Fibroblast of skin of abdomen (primary cell): ENCODE measurements around the gene RPA4. TPM values are rescaled to one million over a fixed set of nuclear protein-coding genes. Genes with fewer than 3 reads are reported as not detected.
A peak's percentile ranks its signal among the peaks of the same experiment; 100 is the strongest.
"Not testable (repeated sequence)": the region's sequence is repeated elsewhere in the genome, so short reads cannot be mapped to it uniquely, and the experiment has no call there.

ENCODE experiments used
- DNase-seq: peaks from one replicate; pipeline ENCODE4 v3.0.0-alpha.2; 2013
- polyA plus RNA-seq, 2 experiments: library from polyadenylated mRNA; unstranded; fragments of 120-200 nt; gene quantifications; one replicate each; pipeline ENCODE4 v1.2.1, GENCODE V29; 2013; ENCODE audit not compliant: insufficient read length in 2 of 2

The RPA4 gene, protein sequence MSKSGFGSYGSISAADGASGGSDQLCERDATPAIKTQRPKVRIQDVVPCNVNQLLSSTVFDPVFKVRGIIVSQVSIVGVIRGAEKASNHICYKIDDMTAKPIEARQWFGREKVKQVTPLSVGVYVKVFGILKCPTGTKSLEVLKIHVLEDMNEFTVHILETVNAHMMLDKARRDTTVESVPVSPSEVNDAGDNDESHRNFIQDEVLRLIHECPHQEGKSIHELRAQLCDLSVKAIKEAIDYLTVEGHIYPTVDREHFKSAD
- not detected for polyA plus RNA-seq (2013, experiment 1 of 2; ENCODE audit: insufficient read length)
- 0.07 TPM for polyA plus RNA-seq (2013, experiment 2 of 2; ENCODE audit: insufficient read length)

DNA sequence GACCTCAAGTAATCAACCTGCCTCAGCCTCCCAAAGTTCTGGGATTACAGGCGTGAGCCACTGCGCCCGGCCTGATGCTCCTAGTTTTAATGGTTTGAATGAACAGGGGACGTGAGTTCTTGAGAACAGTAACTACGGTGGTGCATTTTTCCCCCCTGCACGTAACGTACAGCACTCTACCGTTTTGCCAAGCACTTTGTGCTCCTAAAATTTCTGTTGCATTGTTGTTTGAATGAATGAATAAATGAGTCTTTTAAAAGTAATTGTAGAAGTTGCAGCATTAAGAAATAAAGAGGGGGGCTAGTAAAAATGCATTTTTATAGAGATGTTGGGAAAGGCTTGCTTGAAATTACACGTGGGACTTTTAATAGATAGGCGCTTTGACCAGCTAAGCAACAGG lies at the start of gene RPA4:
Gene RPA4, plus strand, starts transcription at position 301 of the 400 bp plus-strand sequence. CDS start 403 bp downstream, outside the sequence.
- no peak for DNase-seq

DNA sequence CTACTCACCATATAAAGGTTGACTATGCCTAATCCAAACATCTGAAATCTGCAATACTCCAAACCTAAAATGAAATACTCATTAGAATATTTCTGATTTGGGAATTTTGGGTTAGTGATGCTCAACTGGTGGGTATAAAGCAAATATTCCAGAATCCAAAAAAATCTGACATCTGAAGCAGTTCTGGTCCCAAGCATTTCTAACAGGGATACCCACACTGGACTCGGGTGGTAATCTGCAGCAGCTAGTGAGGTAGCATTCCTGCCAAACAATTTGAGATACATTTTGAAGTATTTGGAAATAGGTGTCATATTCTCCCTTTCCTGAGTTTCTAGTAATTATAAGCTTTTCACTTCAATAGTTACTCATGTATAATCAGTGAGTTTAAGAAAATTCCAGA lies 49.6 kb upstream of the RPA4 start:
- DNase-seq: no peak

DNA sequence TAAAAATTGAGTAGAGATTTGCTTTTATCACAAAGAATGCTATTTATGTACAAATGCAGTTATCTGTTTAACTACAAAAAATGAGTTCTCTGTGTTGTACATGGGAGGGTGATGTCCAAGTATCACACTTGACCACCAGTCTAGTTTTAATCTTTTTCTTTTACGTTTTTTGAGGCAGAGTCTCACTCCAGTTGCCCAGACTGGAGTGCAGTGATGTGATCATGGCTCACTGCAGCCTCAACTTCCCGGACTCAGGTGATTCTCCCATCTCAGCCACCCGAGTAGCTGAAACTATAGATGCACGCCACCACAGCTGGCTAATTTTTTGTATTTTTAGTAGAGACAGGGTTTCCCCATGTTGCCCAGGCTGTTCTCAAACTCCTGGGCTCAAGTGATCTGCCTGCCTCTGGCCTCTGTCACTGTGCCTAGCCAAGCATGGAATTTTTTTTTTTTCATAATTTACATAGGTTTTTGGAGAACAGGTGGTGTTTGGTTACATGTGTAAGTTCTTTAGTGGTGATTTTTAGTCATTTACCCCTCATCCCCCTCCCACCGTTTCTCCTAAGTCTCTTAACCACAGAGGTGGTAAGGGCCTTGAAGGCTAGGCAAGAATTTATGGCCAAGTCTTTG lies 47.9 kb upstream of the RPA4 start:
- no peak for DNase-seq

DNA sequence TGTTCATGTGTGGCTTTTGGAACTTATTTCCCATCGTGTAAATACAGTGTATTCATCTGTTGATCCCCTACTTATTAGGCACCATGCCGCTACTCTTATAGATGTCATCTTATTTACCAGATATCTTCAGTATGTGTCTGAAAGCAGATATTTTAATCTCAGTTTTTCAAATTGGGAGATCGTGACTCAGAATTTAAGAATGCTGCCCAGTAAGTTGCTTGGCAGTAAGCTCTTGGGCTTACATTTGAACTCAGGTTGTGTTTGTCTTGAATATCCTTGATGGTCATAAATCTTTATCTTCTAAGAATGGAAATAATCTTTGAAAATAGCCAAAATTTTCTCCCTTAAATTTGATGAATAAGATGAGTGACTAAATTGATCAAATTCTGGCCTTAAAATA lies 45.9 kb upstream of the RPA4 start:
- peak; percentile 10 for DNase-seq

DNA sequence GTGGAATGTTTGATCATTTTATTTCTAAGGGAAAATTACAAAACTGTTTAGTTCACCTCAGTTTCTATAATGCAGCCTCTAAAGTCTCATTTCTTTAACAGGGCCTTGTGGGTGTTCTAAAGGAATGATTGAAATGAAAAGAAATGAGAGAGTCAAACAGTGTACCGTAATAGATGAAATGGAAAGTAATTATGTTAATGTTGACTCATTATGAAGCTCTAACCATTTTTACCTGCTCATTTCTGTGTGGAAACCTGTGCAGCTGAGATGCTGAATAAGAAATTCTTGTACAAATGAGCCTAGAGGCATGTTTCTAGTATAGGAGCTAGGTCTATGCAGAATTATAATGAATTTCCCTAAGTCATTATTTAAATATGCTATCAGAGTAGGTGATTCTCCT lies 45.2 kb upstream of the RPA4 start:
- no peak for DNase-seq

DNA sequence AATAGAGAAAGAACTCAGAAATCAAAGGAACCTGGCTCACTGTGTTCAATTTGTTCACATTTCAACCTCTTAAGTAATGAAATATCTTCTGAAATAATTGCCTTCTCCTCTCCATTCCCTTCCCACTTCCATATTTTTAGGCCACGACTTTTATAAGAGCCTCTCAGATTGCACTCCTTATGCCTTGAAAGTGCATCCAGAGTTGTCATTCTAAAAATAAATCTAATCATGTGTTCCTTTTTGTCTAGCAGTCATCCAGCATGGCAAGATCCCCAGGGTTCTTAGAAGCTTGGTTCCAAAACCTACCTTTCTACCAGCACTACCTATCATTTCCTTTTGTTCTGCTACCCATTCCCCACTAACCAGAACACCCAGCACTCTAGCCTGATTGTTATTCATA lies 42.4 kb upstream of the RPA4 start:
- no peak for DNase-seq

DNA sequence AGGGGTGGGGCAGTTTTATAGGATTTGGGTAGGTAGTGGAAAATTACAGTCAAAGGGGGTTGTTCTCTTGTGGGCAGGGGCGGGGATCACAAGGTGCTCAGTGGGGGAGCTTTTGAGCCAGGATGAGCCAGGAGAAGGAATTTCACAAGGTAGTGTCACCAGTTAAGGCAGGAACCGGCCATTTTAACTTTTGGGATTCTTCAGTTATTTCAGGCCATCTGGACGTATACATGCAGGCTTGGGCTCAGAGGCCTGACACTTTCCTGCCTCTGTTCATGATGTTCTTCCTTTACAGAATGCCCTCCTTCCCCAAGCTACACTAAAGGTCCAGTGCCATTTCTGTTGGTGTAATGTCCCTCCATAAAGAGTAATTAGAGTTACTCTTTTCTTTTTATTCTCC lies 41.8 kb upstream of the RPA4 start:
- DNase-seq: not testable (repeated sequence)

DNA sequence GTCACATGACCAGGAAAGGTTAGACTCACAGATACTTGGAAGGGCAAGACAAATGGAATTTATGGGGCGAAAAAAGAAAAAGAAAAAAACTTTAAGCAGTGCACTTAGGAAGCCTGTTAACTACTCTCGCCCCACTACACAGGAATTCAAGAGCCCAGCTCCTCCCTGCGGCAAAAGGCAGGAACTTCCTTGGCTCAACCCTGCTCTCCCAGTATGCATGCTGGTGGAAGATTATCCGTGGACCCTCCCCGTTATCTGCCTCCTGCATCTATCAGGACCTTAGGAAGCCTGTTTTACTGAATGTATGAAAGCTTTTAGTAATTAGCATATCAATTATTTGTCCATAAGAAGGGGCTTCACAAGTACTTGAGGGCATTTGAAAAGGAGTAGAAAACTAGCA lies 40.1 kb upstream of the RPA4 start:
- peak; percentile 6 for DNase-seq

DNA sequence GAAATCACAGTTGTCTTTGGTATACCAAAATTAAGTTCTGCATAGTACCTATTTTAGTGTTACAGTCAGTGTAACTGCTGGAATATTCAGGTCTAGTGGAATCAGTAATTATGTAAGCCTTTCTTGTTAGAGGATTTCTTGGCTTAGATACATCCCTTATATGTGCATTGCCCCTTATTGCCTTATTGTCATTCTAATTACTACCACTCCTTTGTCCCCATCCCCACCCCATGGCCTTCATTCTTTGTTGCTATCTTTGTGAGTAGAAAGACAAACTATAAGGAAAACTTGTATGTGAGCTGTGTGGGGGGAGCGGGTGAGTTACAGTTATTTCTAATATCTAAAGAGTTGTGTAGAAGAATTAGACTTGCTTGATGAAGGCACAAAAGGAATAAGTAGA lies 36.9 kb upstream of the RPA4 start:
- DNase-seq: no peak

DNA sequence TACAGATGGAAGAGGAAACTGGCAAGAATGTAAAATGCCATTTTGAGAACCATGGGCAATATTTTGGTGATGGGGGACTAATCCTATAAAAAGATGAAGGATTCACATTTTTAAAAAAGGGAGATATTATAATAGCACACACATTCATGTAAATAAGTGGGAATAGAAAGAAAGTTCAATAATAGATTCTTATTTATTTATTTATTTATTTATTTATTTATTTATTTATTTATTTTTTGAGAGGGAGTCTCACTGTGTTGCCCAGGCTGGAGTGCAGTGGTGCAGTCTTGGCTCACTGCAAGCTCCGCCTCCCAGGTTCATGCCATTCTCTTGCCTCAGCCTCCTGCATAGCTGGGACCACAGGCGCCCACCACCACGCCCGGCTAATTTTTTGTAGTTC lies 24.3 kb upstream of the RPA4 start:
- not testable (repeated sequence) for DNase-seq

DNA sequence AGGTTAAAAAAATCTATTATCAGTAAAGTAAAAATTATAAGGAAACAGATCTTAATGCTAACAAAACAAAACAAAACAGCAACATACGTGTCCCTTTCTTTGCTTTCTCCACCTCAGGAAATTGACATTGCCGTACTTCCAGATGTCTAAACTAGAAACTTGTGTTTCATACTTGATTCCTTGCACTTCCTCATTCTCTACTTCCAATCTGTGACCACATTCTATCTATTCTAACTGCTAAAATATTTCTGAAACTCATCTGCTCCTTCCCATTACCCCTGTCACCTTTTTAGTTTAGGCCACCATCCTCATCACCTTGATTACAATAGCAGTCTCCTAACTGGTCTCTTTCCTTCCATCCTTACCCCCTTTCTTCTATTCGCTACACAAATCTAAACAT lies 22.5 kb upstream of the RPA4 start:
- no peak for DNase-seq

DNA sequence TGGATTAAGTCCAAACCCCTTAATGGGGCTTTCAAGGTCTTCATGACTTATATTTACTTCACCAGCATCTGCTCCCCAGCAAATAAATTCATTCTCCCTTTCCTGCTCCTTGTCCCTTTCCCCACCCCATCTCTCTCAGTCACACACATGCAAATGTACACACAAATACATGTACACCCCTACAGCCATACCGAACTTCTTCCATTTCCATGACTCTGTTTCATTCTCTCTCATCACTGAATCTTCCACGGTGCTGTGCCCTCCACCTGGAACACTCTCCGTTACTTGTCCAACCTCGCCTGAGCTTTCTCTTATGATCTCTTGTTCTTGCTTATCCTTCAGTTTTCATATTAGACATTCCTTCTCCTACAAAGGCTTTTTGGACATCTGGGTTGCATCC lies 22.0 kb upstream of the RPA4 start:
- peak; percentile 14 for DNase-seq

DNA sequence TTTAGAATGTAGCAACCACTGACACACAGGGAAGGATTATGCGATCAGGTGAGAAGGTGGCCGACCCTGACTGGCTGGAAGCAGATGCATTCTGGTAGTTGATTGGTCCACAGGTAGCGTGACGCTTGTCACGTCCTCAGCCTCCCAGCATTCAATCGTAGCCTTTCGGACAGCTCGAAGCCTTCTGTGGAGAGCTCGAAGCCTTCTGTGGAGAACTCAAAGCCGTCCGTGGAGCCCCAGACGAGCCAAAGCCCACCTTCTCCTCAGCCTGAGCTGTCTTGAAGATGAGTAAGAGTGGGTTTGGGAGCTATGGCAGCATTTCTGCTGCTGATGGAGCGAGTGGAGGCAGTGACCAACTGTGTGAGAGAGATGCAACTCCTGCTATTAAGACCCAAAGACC lies 319 bp downstream of the RPA4 start:
- DNase-seq: no peak

DNA sequence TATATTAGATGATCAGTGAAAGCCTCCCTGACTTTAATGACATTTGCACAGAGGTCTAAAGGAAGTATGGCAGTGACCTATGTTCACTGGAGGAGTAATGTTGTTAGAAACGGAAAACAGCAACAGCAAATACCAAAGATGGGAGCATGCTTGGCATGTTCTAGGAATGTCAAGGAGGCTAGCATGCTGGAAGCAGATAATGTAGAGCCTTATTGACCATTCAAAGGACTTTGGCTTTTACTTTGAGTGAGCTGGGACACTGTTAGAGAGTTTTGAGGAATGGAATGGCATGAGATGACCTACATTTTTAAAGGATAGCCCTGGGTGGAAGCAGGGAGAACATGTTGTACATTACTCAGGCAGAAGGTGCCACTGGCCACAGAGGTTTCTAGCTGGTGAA lies 6.0 kb downstream of the RPA4 start:
- no peak for DNase-seq

DNA sequence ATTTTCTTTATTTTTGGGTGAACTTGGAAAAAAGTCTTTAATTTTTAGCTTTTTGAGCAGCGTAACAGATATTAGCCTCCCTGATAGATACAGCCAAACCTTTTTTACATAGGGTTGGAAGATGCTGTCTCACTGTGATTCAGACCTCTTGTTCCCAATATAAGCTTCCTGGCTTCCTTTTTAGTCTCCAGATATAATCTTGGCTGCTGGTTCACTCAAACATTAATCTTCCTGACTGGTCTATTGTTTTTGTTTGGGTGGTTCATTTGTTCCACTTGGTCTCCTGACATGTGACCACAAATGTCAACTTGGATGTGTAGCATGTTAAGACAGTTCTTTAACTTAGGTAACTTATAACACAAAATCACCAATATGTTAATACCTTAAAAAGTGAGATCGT lies 23.0 kb downstream of the RPA4 start:
- no peak for DNase-seq

DNA sequence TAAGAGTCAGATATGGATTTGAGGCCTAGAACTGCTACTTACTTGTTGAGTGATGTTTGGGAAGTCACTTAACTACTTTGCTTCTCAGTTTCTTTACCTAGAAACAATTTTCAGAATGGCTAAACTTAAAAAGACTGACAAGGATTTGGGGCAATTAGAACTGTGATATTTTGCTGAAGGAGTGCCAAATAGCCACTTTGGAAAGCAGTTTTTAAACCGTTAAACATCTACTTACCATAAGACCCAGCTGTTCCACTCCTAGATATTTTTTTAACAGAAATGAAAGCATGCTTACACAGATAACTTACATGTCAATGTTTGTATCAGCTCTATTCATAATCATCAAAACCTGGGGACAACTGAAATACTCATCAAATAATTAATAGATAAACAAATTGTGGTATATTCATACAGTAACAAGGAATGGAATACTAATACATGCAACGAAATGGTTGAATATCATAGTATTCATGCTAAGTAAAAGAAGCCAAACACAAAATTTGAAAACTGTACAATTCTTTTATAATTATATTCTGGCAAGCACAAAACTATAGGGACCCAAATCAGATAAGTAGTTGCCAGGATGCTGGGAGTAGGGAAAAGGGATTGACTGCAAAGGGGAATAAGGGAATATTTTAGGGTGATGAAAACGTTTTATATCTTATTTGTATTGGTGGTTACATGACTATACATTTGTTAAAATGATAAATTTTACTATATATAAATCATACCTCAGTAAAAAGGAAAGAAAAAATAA lies 24.0 kb downstream of the RPA4 start:
- no peak for DNase-seq

DNA sequence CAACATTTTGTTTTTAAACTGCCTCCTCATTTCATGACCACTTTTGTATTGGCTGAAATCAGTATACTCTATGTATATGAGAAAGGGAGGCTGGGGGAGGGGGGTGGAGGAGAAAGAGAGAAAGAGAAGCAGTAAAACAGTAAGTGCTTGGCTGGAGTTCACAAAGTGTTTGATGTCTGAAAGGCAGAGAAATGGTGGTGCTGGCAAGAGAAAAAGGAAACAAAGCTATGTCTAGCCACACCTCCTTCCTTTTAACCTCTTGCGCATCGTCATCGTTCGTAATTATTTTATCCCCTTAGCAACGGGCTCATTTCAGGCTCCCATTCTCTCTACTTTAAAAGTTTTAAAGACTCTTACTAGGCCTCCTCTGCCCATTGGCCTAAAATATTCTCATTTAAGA lies 25.6 kb downstream of the RPA4 start:
- peak; percentile 10 for DNase-seq

DNA sequence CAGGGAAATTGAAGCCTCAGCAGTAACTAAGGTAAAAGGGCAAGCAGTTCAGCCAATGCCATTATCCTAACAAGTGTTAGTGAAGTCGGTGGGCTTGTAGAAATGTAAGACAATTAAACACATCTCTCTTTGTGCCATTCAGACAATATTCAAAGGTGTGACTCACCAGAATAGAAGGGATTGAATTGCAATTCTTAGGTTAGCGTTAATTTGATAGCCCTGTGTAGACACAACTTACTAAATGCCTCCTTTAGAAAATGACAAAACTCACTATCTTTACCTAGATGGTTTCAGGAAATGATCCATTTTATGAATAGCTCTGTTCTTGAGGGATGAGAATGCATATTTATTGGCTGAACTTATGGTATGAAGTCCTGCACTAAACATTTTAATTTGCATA lies 35.2 kb downstream of the RPA4 start:
- no peak for DNase-seq

DNA sequence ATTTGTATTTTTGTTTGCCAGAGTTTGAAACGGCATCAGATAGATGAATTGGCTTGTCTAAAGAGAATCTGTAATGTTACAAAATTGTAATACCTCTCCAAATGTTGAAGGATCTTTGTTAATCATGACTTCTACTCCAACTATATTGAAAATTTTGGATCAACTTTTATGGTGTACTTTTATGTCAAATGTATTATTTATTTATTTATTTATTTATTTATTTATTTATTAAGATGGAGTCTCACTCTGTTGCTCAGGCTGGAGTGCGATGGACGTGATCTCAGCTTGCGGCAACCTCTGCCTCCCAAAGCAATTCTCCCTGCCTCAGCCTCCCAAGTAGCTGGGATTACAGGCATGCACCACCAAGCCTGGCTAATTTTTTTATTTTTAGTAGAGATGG lies 36.0 kb downstream of the RPA4 start:
- no peak for DNase-seq

DNA sequence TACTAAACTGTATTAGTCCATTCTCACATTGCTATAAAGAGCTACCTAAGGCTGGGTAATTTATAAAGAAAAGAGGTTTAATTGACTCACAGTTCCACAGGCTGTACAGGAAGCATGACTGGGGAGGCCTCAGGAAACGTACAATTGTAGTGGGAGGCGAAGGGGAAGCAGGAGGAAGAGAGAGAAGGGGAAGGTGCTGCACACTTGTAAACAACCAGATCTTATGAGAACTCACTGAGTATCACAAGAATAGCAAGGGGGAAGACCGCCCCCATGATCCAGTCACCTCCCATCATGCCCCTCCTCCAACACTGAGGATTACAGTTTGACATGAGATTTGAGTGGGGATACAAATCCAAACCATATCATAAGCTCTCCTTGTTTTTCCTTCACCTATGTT lies 40.9 kb downstream of the RPA4 start:
- DNase-seq: no peak

DNA sequence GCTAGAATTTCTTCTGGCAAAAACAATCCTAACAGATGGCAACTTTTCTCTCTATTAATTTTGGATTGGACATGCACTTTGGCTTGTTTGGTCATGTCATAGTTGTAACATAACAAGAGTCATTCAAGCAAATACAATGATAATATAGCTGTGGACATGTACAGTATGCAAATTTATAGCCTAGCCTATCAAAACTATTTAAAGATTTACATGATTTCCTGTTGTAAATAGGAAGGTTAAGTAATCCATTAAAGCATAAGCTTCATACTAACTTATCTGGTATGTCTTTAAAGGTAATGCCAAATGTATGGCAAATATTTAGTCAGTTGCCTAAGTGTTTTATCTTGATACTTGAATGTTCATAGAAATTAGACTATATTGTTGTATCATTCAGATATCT lies 45.3 kb downstream of the RPA4 start:
- DNase-seq: no peak
